Neutrophil (primary cell): ENCODE results near the gene IVL.

Experiments used
- H3K27ac ChIP-seq: fragments of 200-600 bp; sonication (generic); 2 replicates; pipeline ENCODE4 v1.5.1; 2016; ENCODE audit warnings: mild to moderate bottlenecking, moderate library complexity
- H3K27me3 ChIP-seq: fragments of 200-600 bp; sonication (generic); 2 replicates; pipeline ENCODE4 v1.6.0; 2016; ENCODE audit warnings: mild to moderate bottlenecking
- H3K36me3 ChIP-seq: fragments of 200-600 bp; sonication (generic); 2 replicates; pipeline ENCODE4 v1.5.1; 2017
- H3K4me1 ChIP-seq, 2 experiments: fragments of 200-600 bp in 1 of 2; sonication (generic) in 1 of 2; 1 replicate in 1 of 2; 2 replicates in 1 of 2; pipeline versions ENCODE4 v1.5.1 to v1.6.1; 2013 to 2016; ENCODE audit warnings: low read depth in 1 of 2, low read length in 1 of 2, mild to moderate bottlenecking in 1 of 2, moderate library complexity in 1 of 2; ENCODE audit not compliant: control insufficient read depth in 1 of 2, insufficient read depth in 1 of 2
- H3K4me3 ChIP-seq, 2 experiments: fragments of 200-600 bp in 1 of 2; sonication (generic) in 1 of 2; 1 replicate in 1 of 2; 2 replicates in 1 of 2; pipeline ENCODE4 v1.5.1; 2013 to 2016; ENCODE audit warnings: low read depth in 1 of 2, low read length in 1 of 2, mild to moderate bottlenecking in 1 of 2, moderate library complexity in 1 of 2
- H3K9me3 ChIP-seq: fragments of 200-600 bp; sonication (generic); 2 replicates; pipeline ENCODE4 v1.5.1; 2016
- TF ChIP-seq, protein P1 (sequence below): fragments of 200-600 bp; sonication (generic); IDR thresholded peaks from 2 replicates; pipeline ENCODE4 v1.5.1; 2016; ENCODE audit warnings: antibody characterized with exemption

IVL gene

DNA sequence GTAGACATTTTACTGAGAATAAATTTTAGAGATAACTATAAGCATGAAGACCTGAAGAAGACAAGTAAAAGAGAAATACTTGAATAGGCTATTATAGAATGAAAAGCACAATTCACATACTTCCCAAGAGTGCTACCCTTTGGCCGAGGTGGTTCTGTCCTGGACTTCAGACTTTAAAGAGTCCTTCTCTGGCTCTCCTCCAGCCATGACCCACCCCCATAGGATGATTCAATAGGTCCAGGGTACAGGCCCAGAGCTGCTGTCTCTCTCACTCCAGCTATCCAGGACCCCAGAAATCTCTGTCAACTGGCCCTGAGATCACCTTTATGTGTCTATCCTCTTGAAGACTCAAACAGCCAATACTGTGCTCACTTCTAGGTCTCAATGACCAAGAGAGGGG, 31.5 kb upstream of the IVL start:
- TF ChIP-seq, protein P1, sequence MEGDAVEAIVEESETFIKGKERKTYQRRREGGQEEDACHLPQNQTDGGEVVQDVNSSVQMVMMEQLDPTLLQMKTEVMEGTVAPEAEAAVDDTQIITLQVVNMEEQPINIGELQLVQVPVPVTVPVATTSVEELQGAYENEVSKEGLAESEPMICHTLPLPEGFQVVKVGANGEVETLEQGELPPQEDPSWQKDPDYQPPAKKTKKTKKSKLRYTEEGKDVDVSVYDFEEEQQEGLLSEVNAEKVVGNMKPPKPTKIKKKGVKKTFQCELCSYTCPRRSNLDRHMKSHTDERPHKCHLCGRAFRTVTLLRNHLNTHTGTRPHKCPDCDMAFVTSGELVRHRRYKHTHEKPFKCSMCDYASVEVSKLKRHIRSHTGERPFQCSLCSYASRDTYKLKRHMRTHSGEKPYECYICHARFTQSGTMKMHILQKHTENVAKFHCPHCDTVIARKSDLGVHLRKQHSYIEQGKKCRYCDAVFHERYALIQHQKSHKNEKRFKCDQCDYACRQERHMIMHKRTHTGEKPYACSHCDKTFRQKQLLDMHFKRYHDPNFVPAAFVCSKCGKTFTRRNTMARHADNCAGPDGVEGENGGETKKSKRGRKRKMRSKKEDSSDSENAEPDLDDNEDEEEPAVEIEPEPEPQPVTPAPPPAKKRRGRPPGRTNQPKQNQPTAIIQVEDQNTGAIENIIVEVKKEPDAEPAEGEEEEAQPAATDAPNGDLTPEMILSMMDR = no peak
- H3K27me3 ChIP-seq = peaks cover 29% of the 10 kb centered on the region
- no peaks in the 10 kb centered on the region for H3K36me3 ChIP-seq

DNA sequence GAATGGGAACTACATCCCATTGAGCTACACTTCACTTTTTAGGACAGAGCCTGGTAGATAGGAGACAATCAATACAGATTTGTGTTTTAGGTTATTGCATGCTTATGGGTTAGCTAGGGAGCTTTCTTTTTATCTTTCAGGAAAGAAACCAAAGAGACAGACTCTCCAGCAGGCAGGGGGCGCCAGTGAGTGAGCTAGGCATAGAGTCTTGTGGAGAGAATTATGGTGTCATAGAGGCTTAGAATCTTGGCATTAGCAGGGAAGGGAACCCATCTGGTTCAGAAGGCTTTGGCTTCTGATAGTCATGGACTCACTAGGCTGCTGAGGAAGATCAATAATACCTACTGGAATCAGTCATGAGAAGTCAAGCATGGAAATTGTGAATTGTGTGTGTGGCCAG, 30.3 kb upstream of the IVL start, which contains the start of gene SMCP:
Gene SMCP (plus strand): TSS at position 281 of the 400 bp plus-strand sequence. CDS start 6,101 bp downstream, outside the sequence.
- no peaks in the 10 kb centered on the region for H3K4me1 ChIP-seq
- H3K27ac ChIP-seq = no peak within 1 kb of the TSS
- peaks cover 29% of the 10 kb centered on the region for H3K27me3 ChIP-seq
- TF ChIP-seq, protein P1 = no peak
- no peaks in the 10 kb centered on the region for H3K36me3 ChIP-seq
- H3K9me3 ChIP-seq = no peaks in the 10 kb centered on the region
- no peak within 1 kb of the TSS for H3K4me3 ChIP-seq

More for the DNA sequence above, 31.5 kb upstream of the IVL start:
- Histone ChIP-seq H3K9me3 (no peaks in the 10 kb centered on the region), H3K4me1 (no peaks in the 10 kb centered on the region), H3K4me3 (no peak overlapping the region), H3K27ac (no peak overlapping the region)

DNA sequence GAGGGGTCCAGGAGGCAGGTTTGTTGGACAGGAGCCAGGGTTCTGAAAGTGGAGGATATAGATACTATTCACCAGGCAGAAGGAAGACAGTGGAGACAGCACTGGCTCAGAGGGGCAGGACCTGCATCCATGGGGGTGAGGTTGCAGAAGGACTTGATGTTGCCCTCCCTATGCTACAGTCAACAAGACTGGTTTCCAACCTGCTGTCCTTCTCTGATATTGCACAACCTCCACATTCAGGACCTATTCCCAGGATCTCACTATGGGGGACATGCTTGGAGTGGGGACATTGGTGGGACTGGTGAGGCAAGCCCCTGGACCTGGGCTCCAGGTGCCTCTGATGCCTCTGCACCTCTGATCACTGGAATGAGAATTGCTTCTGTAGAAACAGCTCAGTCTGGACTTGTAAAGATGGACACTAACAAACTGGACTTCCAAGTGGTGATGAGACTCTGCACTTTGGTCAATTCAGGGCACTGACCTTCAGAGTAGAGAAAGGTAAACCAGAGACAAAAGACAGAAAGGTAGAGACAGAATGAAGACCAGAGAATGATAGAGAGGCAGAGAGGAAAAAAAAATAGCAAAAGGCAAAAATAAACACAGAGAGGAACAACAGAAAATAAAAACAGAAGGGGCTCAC, 28.7 kb upstream of the IVL start:
- Histone ChIP-seq H3K27ac (no peak overlapping the region), H3K36me3 (no peaks in the 10 kb centered on the region), H3K9me3 (no peaks in the 10 kb centered on the region), H3K4me3 (no peak overlapping the region), H3K4me1 (no peaks in the 10 kb centered on the region), H3K27me3 (peaks cover 24% of the 10 kb centered on the region)
- TF ChIP-seq, protein P1 = no peak

DNA sequence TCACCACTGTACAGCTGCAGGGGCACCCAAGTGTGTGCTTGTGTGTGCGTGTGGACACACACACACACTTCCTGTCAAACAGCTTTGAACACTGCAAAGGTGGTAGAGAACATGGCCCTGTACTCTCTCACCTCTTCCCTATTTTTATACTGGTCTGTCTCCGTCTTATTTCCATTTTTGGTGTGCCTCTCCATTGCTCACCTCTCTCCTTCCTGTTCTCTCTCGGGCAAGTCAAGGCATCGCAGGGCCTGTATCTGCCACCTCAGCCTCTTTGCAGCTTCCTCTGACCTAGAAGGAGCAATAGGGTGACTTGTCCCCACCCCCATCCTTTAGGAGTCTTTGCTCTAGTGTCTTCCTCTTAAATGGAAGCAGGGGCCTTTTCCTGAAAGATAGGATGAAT, 28.0 kb upstream of the IVL start:
- TF ChIP-seq, protein P1 = no peak
- H3K36me3 ChIP-seq = no peaks in the 10 kb centered on the region
- H3K9me3 ChIP-seq = no peaks in the 10 kb centered on the region

DNA sequence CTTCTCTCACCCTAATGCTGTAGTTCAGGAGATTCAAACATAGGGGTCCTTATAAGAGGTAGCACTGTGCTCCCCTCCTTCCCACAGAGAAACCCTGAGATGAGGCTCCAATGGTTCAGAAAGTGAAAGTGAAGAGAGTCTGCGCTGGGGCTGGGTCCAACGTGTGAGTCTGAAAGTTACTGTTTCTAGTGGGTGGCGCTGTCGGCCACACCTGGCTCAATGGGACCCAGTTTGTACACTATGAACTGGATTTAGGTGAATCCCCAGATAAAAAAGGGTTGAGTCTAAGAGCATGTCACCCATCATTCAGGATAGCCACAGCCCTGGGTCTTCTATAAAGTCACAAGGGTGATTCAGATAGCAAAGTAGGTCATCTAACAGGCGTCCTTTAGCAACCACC, 27.4 kb upstream of the IVL start:
- Histone ChIP-seq H3K9me3 (no peaks in the 10 kb centered on the region), H3K27me3 (peaks cover 18% of the 10 kb centered on the region), H3K4me3 (no peak overlapping the region), H3K27ac (no peak overlapping the region), H3K4me1 (no peaks in the 10 kb centered on the region), H3K36me3 (no peaks in the 10 kb centered on the region)
- TF ChIP-seq, protein P1 = no peak

More for the DNA sequence above, 28.0 kb upstream of the IVL start:
- peaks cover 22% of the 10 kb centered on the region for H3K27me3 ChIP-seq
- H3K4me3 ChIP-seq = no peak overlapping the region
- H3K4me1 ChIP-seq = no peaks in the 10 kb centered on the region
- H3K27ac ChIP-seq = no peak overlapping the region
